ENCODE data around the gene AP3S1. TPM values are rescaled to one million over a fixed set of nuclear protein-coding genes. Genes with fewer than 3 reads are reported as not detected.

AP3S1 gene
- total RNA-seq, 4 donors from 2014 or later, result 69.4 to 199 (median 97.3) TPM

GRCh38 chr5:115840873-115841272 lies 862 bp upstream of the AP3S1 start:
- intact Hi-C loops (cut with DNase I), result no loop called here
- Histone ChIP-seq H3K9me3 (no peaks in the 10 kb centered on the region), H3K27ac (peak overlapping the region; percentile 97 to 98 (median 98)), H3K4me1 (peaks cover 20 to 65% (median 41%) of the 10 kb centered on the region in 3 donors), H3K36me3 (peaks cover 5 to 24% (median 9%) of the 10 kb centered on the region in 3 donors), H3K27me3 (no peaks in the 10 kb centered on the region), H3K4me3 (peak overlapping the region; percentile 92 to 98 (median 93))
- no peak for TF ChIP-seq CTCF (IDR thresholded peaks at IDR 0.05)
- TF ChIP-seq POLR2A (IDR thresholded peaks at IDR 0.05), result no peak
- 0% methylated on average over 5 of the region's 5 CpGs for WGBS, 2 donors
- DNase-seq, result no peak

- H3K27ac ChIP-seq, result peak overlapping the region; percentile 97 to 98 (median 98)
- peaks cover 0 to 9% (median 2%) of the 10 kb centered on the region in 3 donors for H3K36me3 ChIP-seq
- peaks cover 20 to 79% (median 41%) of the 10 kb centered on the region in 3 donors for H3K4me1 ChIP-seq
- WGBS, 2 donors, result 0 to 1% methylated on average over 17 to 61 of the region's 68 CpGs
- no peaks in the 10 kb centered on the region for H3K9me3 ChIP-seq
- no peaks in the 10 kb centered on the region for H3K27me3 ChIP-seq
- peak overlapping the region; percentile 92 to 98 (median 93) for H3K4me3 ChIP-seq
- no peak for DNase-seq
- intact Hi-C loops (cut with DNase I), result no loop called here
- peak in 2 of 6 experiments; percentile 11 to 13 for TF ChIP-seq CTCF (IDR thresholded peaks at IDR 0.05)
- TF ChIP-seq POLR2A (IDR thresholded peaks at IDR 0.05), result no peak
Measured at GRCh38 chr5:115842089-115842935, 577 bp downstream of the AP3S1 start.

GRCh38 chr5:115842952-115843351 lies 1.2 kb downstream of the AP3S1 start:
- Histone ChIP-seq H3K27me3 (no peaks in the 10 kb centered on the region), H3K9me3 (no peaks in the 10 kb centered on the region), H3K36me3 (peaks cover 0 to 3% (median 0%) of the 10 kb centered on the region in 3 donors), H3K27ac (peak overlapping the region in 3 of 4 donors; percentile 97 to 98 (median 97)), H3K4me1 (peaks cover 20 to 79% (median 41%) of the 10 kb centered on the region in 3 donors), H3K4me3 (peak overlapping the region; percentile 92 to 98 (median 93))
- no peak for DNase-seq
- intact Hi-C loops (cut with DNase I), result no loop called here
- 9 to 10% methylated on average over 3 of the region's 3 CpGs for WGBS, 2 donors
- TF ChIP-seq POLR2A (IDR thresholded peaks at IDR 0.05) (no peak), CTCF (IDR thresholded peaks at IDR 0.05) (no peak)

GRCh38 chr5:115843444-115844130 lies 1.9 kb downstream of the AP3S1 start:
- Histone ChIP-seq H3K4me1 (peaks cover 20 to 72% (median 39%) of the 10 kb centered on the region in 3 donors), H3K4me3 (peak overlapping the region in 3 of 4 donors; percentile 92 to 94 (median 92))
- WGBS, 2 donors, result 61 to 67% methylated on average over 6 of the region's 6 CpGs

More at GRCh38 chr5:115843444-115844130, 1.9 kb downstream of the AP3S1 start:
- Histone ChIP-seq H3K27ac (no peak overlapping the region), H3K9me3 (no peaks in the 10 kb centered on the region), H3K27me3 (no peaks in the 10 kb centered on the region), H3K36me3 (no peaks in the 10 kb centered on the region)
- intact Hi-C loops (cut with DNase I), result no loop called here
- DNase-seq, result no peak
- no peak for TF ChIP-seq CTCF (IDR thresholded peaks at IDR 0.05)
- no peak for TF ChIP-seq POLR2A (IDR thresholded peaks at IDR 0.05)
